ENCODE measurements around the gene TCEAL3. TPM values are rescaled to one million over a fixed set of nuclear protein-coding genes. Genes with fewer than 3 reads are reported as not detected.
A peak's percentile ranks its signal among the peaks of the same experiment; 100 is the strongest.

Gene TCEAL3
- total and polyA plus RNA-seq, 2 donors (not counting 1 experiment from before 2014, with no cell fraction given), result 21.6 to 59.7 TPM

- Histone ChIP-seq H3K4me2 (ENCODE audit: extremely low read depth, insufficient read depth, low read length) (no peak overlapping the region), H3K9me3 (ENCODE audit: control insufficient read depth, insufficient read depth, low read depth, low read length) (no peaks in the 10 kb centered on the region), H3K27me3 (ENCODE audit: control insufficient read depth, insufficient read depth, low read length) (no peaks in the 10 kb centered on the region), H3K4me3 (replicated peaks in 1 of 4; ENCODE audit: control extremely low read depth in 1 of 4, insufficient read depth in 1 of 4, low read depth in 3 of 4, low read length in 4 of 4) (no peak overlapping the region), H2AFZ (ENCODE audit: low read length) (no peak overlapping the region), H3K36me3 (ENCODE audit: control insufficient read depth, insufficient read depth, low read length) (no peaks in the 10 kb centered on the region), H3K79me2 (ENCODE audit: control insufficient read depth, insufficient read depth, low read length) (no peaks in the 10 kb centered on the region), H3K27ac (ENCODE audit: insufficient read depth, low read length) (no peak overlapping the region), H4K20me1 (ENCODE audit: control insufficient read depth, extremely low read depth, insufficient read depth, low read length) (no peaks in the 10 kb centered on the region), H3K9ac (ENCODE audit: insufficient read depth, low read length) (no peak overlapping the region), H3K4me1 (ENCODE audit: control insufficient read depth, extremely low read depth, insufficient read depth, low read length) (no peaks in the 10 kb centered on the region)
- TF ChIP-seq EZH2 (IDR thresholded peaks at IDR 0.05; ENCODE audit: low read length, missing control alignments) (no peak), CTCF (conservative IDR thresholded peaks at IDR 0.05 in 1 of 2, IDR thresholded peaks at IDR 0.05 in 1 of 2; ENCODE audit: low read depth in 1 of 2, low read length in 2 of 2) (no peak)
- DNase-seq (ENCODE audit: low read depth in 2 of 2), result no peak
Observed at GRCh38 chrX:103562801-103563200, 45.0 kb upstream of the TCEAL3 start.

GRCh38 chrX:103565197-103565596, 42.6 kb upstream of the TCEAL3 start:
- H3K36me3 ChIP-seq (ENCODE audit: control insufficient read depth, insufficient read depth, low read length), result no peaks in the 10 kb centered on the region
- H3K4me2 ChIP-seq (ENCODE audit: extremely low read depth, insufficient read depth, low read length), result no peak overlapping the region
- TF ChIP-seq CTCF (conservative IDR thresholded peaks at IDR 0.05 in 1 of 2, IDR thresholded peaks at IDR 0.05 in 1 of 2; ENCODE audit: low read depth in 1 of 2, low read length in 2 of 2), result no peak
- TF ChIP-seq EZH2 (IDR thresholded peaks at IDR 0.05; ENCODE audit: low read length, missing control alignments), result no peak
- no peak overlapping the region for H2AFZ ChIP-seq (ENCODE audit: low read length)
- no peaks in the 10 kb centered on the region for H3K9me3 ChIP-seq (ENCODE audit: control insufficient read depth, insufficient read depth, low read depth, low read length)
- H3K79me2 ChIP-seq (ENCODE audit: control insufficient read depth, insufficient read depth, low read length), result no peaks in the 10 kb centered on the region
- H3K4me3 ChIP-seq (replicated peaks in 1 of 4; ENCODE audit: control extremely low read depth in 1 of 4, insufficient read depth in 1 of 4, low read depth in 3 of 4, low read length in 4 of 4), result no peak overlapping the region
- no peaks in the 10 kb centered on the region for H3K27me3 ChIP-seq (ENCODE audit: control insufficient read depth, insufficient read depth, low read length)
- DNase-seq (ENCODE audit: low read depth in 2 of 2), result no peak
- H3K9ac ChIP-seq (ENCODE audit: insufficient read depth, low read length), result no peak overlapping the region
- no peaks in the 10 kb centered on the region for H3K4me1 ChIP-seq (ENCODE audit: control insufficient read depth, extremely low read depth, insufficient read depth, low read length)
- no peak overlapping the region for H3K27ac ChIP-seq (ENCODE audit: insufficient read depth, low read length)
- no peaks in the 10 kb centered on the region for H4K20me1 ChIP-seq (ENCODE audit: control insufficient read depth, extremely low read depth, insufficient read depth, low read length)

DNA sequence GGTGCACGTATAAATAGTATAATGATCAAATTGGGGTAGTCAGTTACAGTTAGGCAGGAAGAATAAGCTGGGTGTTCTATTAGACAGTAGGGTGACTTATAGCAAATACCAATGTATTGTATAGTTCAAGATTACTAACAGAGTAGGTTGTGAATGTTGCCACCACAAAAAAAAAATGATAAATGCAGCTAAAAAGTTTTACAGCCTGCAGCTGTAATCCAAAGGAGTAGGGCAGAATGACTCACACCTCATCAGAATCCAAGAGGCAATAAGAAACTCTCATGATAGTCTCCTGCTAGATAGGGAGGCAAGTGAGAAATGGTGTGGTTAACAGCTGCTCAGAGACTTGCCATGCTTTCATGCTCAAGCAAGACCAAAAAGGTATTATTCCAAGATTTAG, 42.0 kb upstream of the TCEAL3 start:
- TF ChIP-seq CTCF (conservative IDR thresholded peaks at IDR 0.05 in 1 of 2, IDR thresholded peaks at IDR 0.05 in 1 of 2; ENCODE audit: low read depth in 1 of 2, low read length in 2 of 2) (no peak), EZH2 (IDR thresholded peaks at IDR 0.05; ENCODE audit: low read length, missing control alignments) (no peak)
- Histone ChIP-seq H3K4me1 (ENCODE audit: control insufficient read depth, extremely low read depth, insufficient read depth, low read length) (no peaks in the 10 kb centered on the region), H3K4me2 (ENCODE audit: extremely low read depth, insufficient read depth, low read length) (no peak overlapping the region), H3K36me3 (ENCODE audit: control insufficient read depth, insufficient read depth, low read length) (no peaks in the 10 kb centered on the region), H3K9me3 (ENCODE audit: control insufficient read depth, insufficient read depth, low read depth, low read length) (no peaks in the 10 kb centered on the region), H2AFZ (ENCODE audit: low read length) (no peak overlapping the region), H3K4me3 (replicated peaks in 1 of 4; ENCODE audit: control extremely low read depth in 1 of 4, insufficient read depth in 1 of 4, low read depth in 3 of 4, low read length in 4 of 4) (no peak overlapping the region), H3K9ac (ENCODE audit: insufficient read depth, low read length) (no peak overlapping the region), H4K20me1 (ENCODE audit: control insufficient read depth, extremely low read depth, insufficient read depth, low read length) (no peaks in the 10 kb centered on the region), H3K79me2 (ENCODE audit: control insufficient read depth, insufficient read depth, low read length) (no peaks in the 10 kb centered on the region), H3K27me3 (ENCODE audit: control insufficient read depth, insufficient read depth, low read length) (no peaks in the 10 kb centered on the region), H3K27ac (ENCODE audit: insufficient read depth, low read length) (no peak overlapping the region)
- peak; percentile 54 to 81 for DNase-seq (ENCODE audit: low read depth in 2 of 2)

All from fibroblast of lung (primary cell).